Measurements from ENCODE around the gene FBXL19.
A peak's percentile ranks its signal among the peaks of the same experiment; 100 is the strongest.
"Not testable (repeated sequence)": the region's sequence is repeated elsewhere in the genome, so short reads cannot be mapped to it uniquely, and the experiment has no call there.

FBXL19 gene

DNA sequence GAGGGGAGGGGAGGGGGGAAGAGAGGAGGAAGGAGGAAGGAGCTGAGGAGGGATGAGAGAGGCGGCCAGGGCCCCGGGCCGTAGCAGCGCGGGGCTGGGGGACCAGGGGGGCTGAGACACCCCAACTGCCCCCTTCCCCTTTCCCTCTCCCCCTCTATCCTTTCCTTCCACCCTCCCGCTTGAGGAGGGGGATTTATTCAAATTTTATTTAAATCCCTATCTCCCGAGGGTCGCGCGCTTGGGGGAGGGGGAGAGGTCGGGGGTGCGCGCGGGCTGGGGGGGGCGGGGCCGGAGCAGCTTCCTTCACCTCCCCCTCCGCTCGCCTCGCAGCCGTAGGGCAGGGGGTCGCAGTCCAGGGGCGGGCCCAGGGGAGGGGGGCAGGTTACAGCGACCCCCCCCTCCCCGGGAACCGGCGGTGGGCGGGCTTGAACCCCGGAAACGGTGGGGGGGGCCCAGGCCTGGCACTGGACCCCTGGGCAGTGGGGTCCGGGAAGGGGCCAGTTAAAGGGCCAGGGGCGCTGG lies at the start of gene FBXL19:
FBXL19 (plus strand) TSS at position 19 of the 522 bp plus-strand sequence. CDS start 2,183 bp downstream, outside the sequence.
- DNase-seq: no peak

GRCh38 chr16:30874244-30874820 lies 49.0 kb upstream of the FBXL19 start:
- no peak for DNase-seq

DNA sequence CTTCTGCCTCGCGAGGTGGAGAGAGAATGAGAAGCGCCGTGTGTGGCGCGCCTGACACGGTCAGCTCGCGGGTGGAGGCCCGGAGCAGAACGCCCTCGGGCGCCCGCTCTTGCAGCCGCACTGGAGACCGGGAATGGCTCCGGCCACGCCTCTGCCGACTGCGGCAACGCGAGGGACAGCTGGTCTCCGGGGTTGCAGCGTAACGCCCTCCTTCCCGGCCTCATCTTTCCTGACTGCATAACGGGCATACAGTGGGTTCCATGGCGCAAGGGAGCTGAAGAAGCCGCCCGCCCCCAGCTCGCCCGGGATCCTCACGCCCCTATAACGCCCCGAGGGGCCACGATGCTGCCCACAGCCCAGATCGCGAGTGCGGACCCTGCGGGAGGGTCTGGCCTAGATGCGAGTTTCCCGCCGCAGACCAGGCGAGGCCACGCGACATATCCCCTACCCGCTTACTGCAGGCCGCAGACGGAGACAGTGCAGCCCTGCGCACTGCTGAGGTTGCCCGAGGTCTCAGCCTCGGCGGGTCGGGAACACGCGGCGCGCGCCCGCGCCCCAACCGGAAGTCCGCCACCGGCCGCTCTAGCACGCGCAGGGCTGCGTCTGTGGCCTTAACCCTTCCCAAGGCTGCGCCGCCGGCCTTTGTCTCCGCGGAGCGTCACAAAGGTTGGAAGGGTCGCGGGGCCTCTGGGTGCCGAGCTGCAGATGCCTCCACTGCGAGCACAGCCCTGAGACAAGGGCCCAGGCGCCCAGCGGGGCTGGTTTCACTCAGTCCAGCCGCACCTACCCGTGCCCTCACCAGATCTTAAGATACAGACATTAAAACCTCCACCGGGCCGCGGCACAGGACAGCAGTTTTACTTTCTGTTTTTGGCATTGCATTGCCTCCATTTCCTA lies 48.3 kb upstream of the FBXL19 start:
- peak; percentile 54 for DNase-seq

- no peak for DNase-seq
Measured at GRCh38 chr16:30875871-30876801, 47.2 kb upstream of the FBXL19 start.

DNA sequence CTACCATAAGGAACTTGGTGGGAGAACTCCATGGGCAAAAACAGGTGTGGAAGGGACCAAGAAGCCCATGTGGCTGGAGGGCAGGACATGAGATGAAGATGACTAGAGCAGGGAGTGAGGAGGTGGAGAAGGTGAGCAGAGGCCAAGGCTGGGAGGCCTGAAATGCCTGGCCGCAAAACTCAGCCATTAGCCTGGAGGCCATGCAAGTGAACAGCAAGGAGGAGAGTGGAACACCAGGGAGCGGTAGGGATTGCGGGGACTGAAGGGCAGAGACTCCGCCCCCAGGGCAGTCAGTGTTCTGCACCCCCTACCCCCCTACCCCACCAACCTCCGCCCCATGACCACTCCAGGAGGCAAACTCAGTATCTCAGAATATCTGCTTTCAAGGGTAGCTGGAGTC lies 46.5 kb upstream of the FBXL19 start:
- DNase-seq: no peak

DNA sequence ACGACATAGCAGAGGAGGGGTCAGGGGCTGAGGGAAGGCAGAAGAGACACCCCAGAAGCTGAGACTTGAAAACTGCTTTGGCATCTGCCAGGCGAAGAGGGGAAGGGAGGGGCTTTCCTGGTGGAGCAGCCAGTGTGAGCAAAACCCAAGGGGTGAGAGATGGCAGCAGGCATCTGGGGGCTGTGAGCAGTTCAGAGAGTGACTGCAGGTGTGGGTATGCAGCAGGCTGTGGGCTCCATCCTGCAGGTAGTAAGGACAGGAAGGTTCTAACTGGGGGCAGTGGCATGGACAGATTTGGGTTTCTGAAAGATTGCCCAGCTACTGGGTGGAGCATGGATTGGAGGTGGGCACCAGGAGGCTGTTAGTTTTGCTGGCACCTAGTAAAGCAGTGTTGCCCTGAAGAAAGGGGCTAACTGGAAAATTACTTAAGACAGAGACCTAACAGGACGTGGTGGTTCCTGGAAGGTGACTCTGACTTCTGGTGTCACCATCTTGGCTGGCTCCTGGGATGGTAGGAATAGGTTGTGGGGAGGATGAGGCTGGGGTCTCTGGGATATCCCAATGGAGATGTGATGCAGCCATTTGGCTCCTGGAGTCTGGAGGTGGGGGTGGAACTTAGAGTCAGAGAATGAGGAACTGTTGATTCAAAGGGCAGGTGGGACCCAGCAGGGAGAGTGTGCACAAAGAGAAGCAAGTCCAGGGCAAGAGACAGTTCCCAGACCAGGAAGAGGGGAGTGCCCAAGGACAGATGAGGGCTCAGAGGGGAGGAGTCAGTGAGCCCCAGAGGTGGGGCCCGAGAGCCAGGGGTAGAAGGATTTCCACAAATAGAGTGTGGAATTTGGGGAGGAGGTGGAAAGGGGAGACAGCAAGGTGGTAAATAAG lies 40.7 kb upstream of the FBXL19 start:
- no peak for DNase-seq

DNA sequence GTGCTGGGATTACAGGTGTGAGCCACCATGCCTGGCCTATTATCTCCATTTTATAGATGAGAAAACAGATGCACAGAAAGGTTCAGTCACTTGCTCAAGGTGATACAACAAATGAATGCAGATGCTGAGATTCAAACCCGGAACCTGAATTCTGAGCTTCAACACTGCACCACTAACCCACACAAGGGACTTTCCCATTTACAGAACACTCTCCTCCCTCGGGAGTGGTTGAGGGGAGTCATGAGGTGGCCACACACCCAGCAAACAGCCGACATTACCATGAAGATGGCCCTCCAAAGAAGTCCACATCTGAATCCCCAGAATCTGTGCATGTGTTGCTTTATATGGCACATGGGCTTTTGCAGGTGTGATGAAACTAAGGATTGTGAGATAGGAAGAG lies 38.6 kb upstream of the FBXL19 start:
- no peak for DNase-seq

- no peak for DNase-seq
Measured at GRCh38 chr16:30885196-30885595, 38.2 kb upstream of the FBXL19 start.

DNA sequence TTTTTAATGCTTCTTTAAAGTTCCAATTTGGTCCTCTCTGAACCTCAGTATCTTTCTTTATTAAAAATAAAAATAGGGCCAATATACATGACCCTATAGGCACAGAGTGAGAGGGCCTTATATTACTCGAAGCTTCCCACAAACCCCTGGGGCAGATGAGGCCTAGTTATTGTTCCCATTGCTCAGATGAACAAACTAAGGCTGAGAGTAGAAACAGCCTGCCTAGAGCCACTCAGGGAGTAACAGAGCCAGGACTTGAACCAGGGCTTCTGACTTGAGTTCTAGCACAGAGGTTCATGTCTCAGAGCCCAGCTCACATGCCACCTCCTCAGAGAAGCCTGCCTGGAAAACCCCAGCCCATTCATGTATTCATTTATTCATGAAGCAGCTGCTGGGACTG lies 37.2 kb upstream of the FBXL19 start:
- no peak for DNase-seq

- DNase-seq: no peak
Measured at GRCh38 chr16:30887927-30888326, 35.4 kb upstream of the FBXL19 start.

GRCh38 chr16:30888856-30889499 lies 34.4 kb upstream of the FBXL19 start:
- no peak for DNase-seq

DNA sequence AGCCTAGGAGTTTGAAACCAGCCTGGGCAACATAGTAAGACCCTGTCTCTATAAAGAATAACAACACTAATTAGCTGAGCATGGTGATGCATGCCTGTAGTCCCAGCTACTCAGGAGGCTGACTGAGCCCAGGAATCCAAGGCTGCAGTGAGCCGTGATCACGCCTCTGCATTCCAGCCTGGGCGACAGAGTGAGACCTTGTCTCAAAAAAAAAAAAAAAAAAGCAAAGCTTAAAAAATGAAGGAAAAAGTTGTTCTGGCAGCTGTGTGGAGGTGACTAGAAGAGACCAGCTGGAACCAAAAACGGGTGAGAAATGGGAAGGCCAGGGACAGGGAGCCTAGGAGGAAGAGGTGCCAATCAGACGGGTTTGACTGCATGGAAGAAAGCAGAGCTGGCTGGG lies 33.7 kb upstream of the FBXL19 start:
- DNase-seq: no peak

DNA sequence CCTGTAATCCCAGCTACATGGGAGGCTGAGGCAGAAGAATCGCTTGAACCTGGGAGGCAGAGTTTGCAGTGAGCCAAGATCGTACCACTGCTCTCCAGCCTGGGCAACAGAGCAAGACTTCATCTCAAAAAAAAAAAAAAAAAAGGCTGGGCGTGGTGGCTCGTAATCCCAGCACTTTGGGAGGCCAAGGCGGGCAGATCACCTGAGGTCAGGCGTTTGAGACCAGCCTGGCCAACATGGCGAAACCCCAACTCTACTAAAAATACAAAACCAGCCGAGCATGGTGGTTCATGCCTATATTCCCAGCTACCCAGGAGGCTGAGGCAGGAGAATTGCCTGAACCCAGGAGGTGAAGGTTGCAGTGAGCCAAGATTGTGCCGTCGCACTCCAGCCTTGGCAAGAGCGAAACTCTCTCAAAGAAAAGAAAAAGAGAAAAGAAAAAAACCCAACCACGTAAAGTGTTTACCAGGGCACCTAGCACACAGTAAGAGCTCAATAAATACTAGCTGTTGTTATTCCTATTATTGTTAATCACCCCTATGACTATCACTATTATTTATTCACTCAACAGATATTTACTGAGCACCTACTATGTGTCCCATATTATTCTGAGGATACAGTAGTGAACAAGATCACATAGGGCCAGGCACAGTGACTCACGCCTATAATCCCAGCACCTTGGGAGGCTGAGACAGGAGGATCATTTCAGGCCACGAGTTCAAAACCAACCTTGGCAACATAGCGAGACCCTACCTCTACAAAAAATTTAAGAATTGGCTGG lies 32.1 kb upstream of the FBXL19 start:
- DNase-seq: not testable (repeated sequence)

- DNase-seq: no peak
Measured at GRCh38 chr16:30892670-30893416, 30.5 kb upstream of the FBXL19 start.

GRCh38 chr16:30893417-30893743 lies 30.0 kb upstream of the FBXL19 start:
- no peak for DNase-seq

DNA sequence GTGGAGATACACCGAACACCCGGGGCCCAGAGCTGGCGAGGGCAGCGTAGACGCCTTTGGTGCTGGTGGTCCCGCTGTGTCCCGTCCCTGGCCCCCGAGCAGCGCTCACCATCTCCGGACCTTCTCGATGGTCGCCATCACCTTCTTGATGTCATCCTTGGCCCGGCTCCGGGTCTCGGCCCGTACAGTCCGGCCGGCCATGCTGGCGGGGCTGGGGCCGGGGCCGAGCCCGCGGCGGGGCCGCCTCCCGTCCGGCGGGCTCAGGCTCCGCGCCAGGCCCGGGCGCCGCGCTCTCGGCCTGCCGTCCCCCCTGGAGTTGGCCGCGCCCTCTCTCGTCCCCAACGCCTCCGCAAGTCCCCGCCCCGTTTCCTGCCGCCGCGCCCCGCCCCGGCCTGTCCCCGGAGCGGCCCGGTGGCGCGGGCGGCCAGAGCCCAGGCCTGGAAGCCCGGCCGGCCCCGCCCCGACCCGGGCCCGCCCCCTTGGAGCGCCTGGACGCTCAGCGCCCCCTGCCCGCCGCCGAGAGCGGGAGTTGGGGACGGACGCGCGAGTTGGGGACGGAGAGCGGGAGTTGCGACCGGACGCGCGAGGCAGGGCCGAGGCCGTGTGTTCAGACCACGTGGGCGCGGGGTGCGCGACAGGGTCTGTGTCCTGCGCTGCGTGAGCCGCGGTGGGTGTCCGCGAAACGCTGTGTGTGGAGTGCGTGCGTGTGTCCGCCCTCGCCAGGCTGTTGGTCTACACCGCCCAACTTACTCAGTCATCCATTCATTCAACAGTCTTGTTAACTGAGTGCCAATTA lies 29.4 kb upstream of the FBXL19 start, which contains the start of gene BCL7C:
BCL7C (minus strand) TSS at position 334 of the 796 bp plus-strand sequence; CDS start at position 201, 133 bp downstream.
- no peak for DNase-seq

DNA sequence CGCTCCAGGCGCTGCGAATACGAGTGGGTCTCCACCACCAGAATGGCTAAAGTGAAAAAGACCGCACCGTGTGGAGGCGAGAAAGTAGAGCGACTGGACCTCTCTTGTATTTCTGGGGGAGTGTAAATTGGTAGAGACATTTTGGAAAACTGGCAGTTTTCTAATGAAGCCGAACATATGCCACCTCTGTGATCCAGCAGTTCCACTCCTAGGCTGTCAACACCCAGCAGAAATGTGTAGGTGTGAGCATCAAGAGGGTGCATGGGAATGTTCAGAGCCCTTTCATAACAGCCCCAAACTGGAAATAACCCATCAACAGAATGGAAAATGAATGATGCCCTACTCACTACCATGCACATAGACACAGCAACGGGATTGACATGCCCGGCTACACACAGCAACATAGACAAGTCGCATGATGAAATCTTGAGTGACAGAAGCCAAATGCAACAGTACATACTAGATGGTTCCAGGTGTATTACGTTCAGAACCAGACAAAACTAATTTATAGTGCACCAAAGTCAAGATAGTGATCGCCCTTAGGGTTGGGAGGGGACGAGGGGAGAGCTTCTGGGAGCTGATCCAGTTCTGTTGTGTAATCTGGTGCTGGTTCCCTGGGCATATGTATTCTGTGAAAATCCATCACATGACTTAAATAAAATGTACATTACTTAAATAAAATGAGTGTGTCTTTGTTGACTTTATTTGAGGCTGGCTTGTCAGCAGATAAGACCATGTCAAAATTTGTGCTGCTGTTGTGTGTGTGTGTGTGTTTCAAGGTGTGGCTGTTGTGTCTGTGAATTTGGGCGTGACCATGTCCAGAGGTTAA lies 28.6 kb upstream of the FBXL19 start:
- no peak for DNase-seq

DNA sequence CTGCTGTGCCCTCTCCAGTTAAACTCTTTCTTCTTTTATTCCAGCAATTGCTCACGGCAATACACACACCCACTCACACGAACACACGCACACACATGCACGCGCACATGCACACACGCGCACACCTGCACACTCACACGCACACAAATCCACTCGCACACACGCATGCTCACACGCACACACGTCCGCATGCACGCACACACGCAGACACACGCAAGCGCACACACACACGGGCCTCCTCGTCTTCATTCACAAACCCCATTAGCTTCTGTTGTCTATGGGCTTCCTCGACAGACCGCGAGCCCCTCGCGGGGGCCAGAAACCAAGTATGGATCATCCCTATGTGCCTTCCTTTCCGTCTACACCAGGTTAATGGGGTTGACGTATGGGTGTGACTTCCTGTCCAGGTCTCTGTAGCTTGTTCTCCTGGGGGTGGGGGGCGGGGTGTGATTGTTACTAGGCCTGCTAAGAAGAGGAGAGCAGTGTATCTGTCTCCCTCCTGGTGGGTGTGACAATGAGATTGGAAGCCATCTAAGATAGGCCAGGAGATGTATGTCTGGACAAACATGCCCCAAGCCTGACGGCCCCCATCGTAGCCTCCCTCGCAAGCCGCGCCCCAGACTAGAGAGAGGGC lies 27.6 kb upstream of the FBXL19 start:
- no peak for DNase-seq
